Endothelial cell of umbilical vein (primary cell): Measurements from ENCODE around the gene EIF2S3. TPM values are rescaled to one million over a fixed set of nuclear protein-coding genes. Genes with fewer than 3 reads are reported as not detected.

Experiments used
- BruUV-seq: library from RNA; stranded (reverse); fragments of 400-500 nt; replicated peaks from 2 replicates; lab custom pipeline; 2021; lab: Mats Ljungman, UMichigan
- CTCF ChIA-PET: fragments of 300-600, 350-600 bp; sonication (Branson Sonifier 250); formaldehyde crosslinking; loops from one replicate; lab custom pipeline; 2021; ENCODE audit warnings: antibody characterized with exemption, inconsistent platforms; lab: Charles Lee
- POLR2A ChIA-PET: fragments of 300-600, 350-600 bp; sonication (Branson Sonifier 250); formaldehyde crosslinking; loops from one replicate; lab custom pipeline; 2021; ENCODE audit warnings: antibody characterized with exemption, inconsistent platforms; lab: Charles Lee
- DNase-seq: peaks from one replicate; pipeline ENCODE4 v3.0.0-alpha.2; 2011; ENCODE audit warnings: low read depth, low spot score
- FAIRE-seq: peaks from 2 replicates; lab custom pipeline; 2011; peaks lifted over from hg19 to GRCh38; lab: Jason Lieb, UNC
- H2AFZ ChIP-seq: 2 replicates; pipeline ENCODE4 v1.6.0; 2012; ENCODE audit warnings: low read depth, low read length, control low read depth, inconsistent platforms
- H3K27ac ChIP-seq: 2 replicates; pipeline ENCODE4 v1.5.1; 2011; ENCODE audit warnings: low read depth, mild to moderate bottlenecking, control low read depth, low read length, moderate library complexity; ENCODE audit not compliant: insufficient read depth
- H3K27me3 ChIP-seq, 2 experiments: 2 replicates each; pipeline versions ENCODE4 v1.6.0 to v1.6.1; 2011; ENCODE audit warnings: low read length in 2 of 2, mixed read lengths in 1 of 2; ENCODE audit not compliant: control insufficient read depth in 2 of 2, insufficient read depth in 2 of 2
- H3K36me3 ChIP-seq, 2 experiments: 2 replicates in 1 of 2; 3 replicates in 1 of 2; pipeline ENCODE4 v1.5.1; 2011; ENCODE audit warnings: low read length in 2 of 2, mild to moderate bottlenecking in 1 of 2, moderate library complexity in 1 of 2; ENCODE audit not compliant: control insufficient read depth in 2 of 2, insufficient read depth in 2 of 2; ENCODE audit errors: extremely low read depth in 1 of 2
- H3K4me1 ChIP-seq: 3 replicates; pipeline ENCODE4 v1.5.1; 2011; ENCODE audit warnings: mild to moderate bottlenecking, low read length; ENCODE audit not compliant: control insufficient read depth, insufficient read depth; ENCODE audit errors: extremely low read depth
- H3K4me2 ChIP-seq: 2 replicates; pipeline ENCODE4 v1.6.1; 2011; ENCODE audit warnings: low read length, control low read depth, mixed read lengths; ENCODE audit not compliant: insufficient read depth
- H3K4me3 ChIP-seq, 3 experiments: fragments of 200-600 bp in 1 of 3; sonication (generic), shearing (Covaris generic) in 1 of 3; replicated peaks in 1 of 3; 2 replicates each; pipeline ENCODE4 v1.5.1; 2011 to 2016; ENCODE audit warnings: control low read depth in 3 of 3, low read length in 3 of 3, mild to moderate bottlenecking in 2 of 3, inconsistent platforms in 1 of 3, low read depth in 1 of 3, moderate library complexity in 1 of 3; ENCODE audit not compliant: insufficient read depth in 1 of 3
- H3K79me2 ChIP-seq: 2 replicates; pipeline ENCODE4 v1.6.0; 2012; ENCODE audit warnings: low read length, inconsistent platforms; ENCODE audit not compliant: control insufficient read depth, insufficient read depth
- H3K9ac ChIP-seq: replicated peaks from 2 replicates; pipeline ENCODE3; 2011; ENCODE audit warnings: low read length, control low read depth; ENCODE audit not compliant: insufficient read depth; ENCODE audit errors: extremely low read depth
- H3K9me1 ChIP-seq: replicated peaks from 3 replicates; pipeline ENCODE4 v1.6.0; 2011; ENCODE audit warnings: mild to moderate bottlenecking, low read length; ENCODE audit not compliant: control insufficient read depth, insufficient read depth; ENCODE audit errors: extremely low read depth
- H3K9me3 ChIP-seq: replicated peaks from 2 replicates; pipeline ENCODE4 v1.5.1; 2012; ENCODE audit warnings: low read length, inconsistent platforms; ENCODE audit not compliant: control insufficient read depth, insufficient read depth
- H4K20me1 ChIP-seq: replicated peaks from 2 replicates; pipeline ENCODE3; 2011; ENCODE audit warnings: mild to moderate bottlenecking, low read length; ENCODE audit not compliant: control insufficient read depth, insufficient read depth; ENCODE audit errors: extremely low read depth
- EZH2 ChIP-seq: IDR thresholded peaks from 2 replicates; pipeline ENCODE4 v1.6.1; 2012; ENCODE audit warnings: borderline replicate concordance, low read depth, mild to moderate bottlenecking, moderate library complexity, low read length, inconsistent platforms; ENCODE audit not compliant: severe bottlenecking
- FOS ChIP-seq: IDR thresholded peaks from 2 replicates; pipeline ENCODE4 v1.6.1; 2011; ENCODE audit warnings: mild to moderate bottlenecking, low read length, moderate library complexity, borderline replicate concordance; ENCODE audit not compliant: insufficient read depth
- GATA2 ChIP-seq: IDR thresholded peaks from 2 replicates; pipeline ENCODE4 v1.7.0; 2011; ENCODE audit warnings: low read depth, mild to moderate bottlenecking, moderate library complexity, mixed read lengths, low read length; ENCODE audit not compliant: insufficient read length, insufficient read depth
- JUN ChIP-seq: IDR thresholded peaks from 2 replicates; pipeline ENCODE4 v1.6.1; 2011; ENCODE audit warnings: borderline replicate concordance, low read depth; ENCODE audit not compliant: insufficient read length, insufficient read depth
- MYC ChIP-seq: IDR thresholded peaks from one replicate; pipeline ENCODE4 v1.6.1; 2011; ENCODE audit warnings: mild to moderate bottlenecking, low read depth, low read length
- POLR2A ChIP-seq: IDR thresholded peaks from 2 replicates; pipeline ENCODE4 v1.6.1; 2012; ENCODE audit warnings: low read depth, mild to moderate bottlenecking, control low read depth, low read length
- POLR2AphosphoS5 ChIP-seq: IDR thresholded peaks from 2 replicates; pipeline ENCODE4 v1.6.1; 2012; ENCODE audit warnings: low read depth, mild to moderate bottlenecking, control low read depth, low read length, moderate library complexity; ENCODE audit not compliant: insufficient read depth
- dilution Hi-C: fragments of 300-500 bp; cut with MboI; formaldehyde crosslinking; loops from one replicate; pipeline ENCODE4 v1.15.0; 2019; ENCODE audit warnings: low sequenced_read_pairs; ENCODE audit not compliant: extremely low pct_ligation_motif_present
- intact Hi-C: fragments of 100-400 bp; cut with micrococcal nuclease; formaldehyde crosslinking; loops from one replicate; pipeline ENCODE4 v1.10.0; 2022
- polyA plus RNA-seq, 4 experiments: library from polyadenylated mRNA; depleted of rRNA in 3 of 4; stranded (reverse) in 3 of 4; unstranded in 1 of 4; fragments of >200 nt; gene quantifications; 2 replicates each; pipeline versions ENCODE4 v1.2.1 to v1.2.3, GENCODE V29; 2011 to 2012; ENCODE audit warnings: missing spikeins in 1 of 4
- total RNA-seq: library from RNA; stranded (reverse); gene quantifications from 2 replicates; pipeline ENCODE4 v1.2.3, GENCODE V29; 2021
- TF ChIP-seq, protein P1 (sequence below), 2 donors: IDR thresholded peaks; 1 replicate in 1 of 2; 2 replicates in 1 of 2; pipeline ENCODE4 v1.5.1; 2011; ENCODE audit warnings: low read length in 2 of 2, mild to moderate bottlenecking in 2 of 2, moderate library complexity in 2 of 2, control low read depth in 1 of 2, inconsistent platforms in 1 of 2, low read depth in 1 of 2; ENCODE audit not compliant: insufficient read depth in 1 of 2; ENCODE audit errors: extremely low read depth in 1 of 2
- TF ChIP-seq, protein P2 (sequence below): IDR thresholded peaks from 2 replicates; pipeline ENCODE4 v1.6.1; 2011; ENCODE audit not compliant: insufficient read depth, insufficient read length

Gene EIF2S3
- total and polyA plus RNA-seq, 2 donors (not counting 3 experiments of a cell fraction or from before 2014, with no cell fraction given) = 35.8 to 161 TPM

DNA sequence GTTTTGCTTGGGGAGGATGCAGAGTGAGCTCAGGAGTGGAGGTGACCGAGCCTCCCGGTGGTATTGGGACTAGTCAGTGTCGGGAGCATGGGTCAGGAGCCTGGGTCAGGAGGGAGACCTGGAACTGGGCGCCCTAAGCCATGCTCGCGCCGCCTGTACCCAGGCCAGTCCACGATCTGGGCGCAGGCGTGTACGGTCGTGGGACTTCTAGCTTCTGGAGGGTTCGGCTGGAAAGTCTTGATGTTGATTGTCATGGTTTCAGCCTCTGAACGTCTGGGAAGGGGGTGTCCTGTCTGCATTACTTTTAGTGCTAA is 244 bp downstream of the EIF2S3 start:
- dilution Hi-C loops = no loop called here

More for the DNA sequence above, 244 bp downstream of the EIF2S3 start:
- no peaks in the 10 kb centered on the region for H3K9me1 ChIP-seq
- intact Hi-C loops = loop anchor here (2.0 to 10.0 kb wide), 3 partner anchors 272 to 360 kb away; partner anchors contain the start of genes ACOT9 and SAT1
- H3K36me3 ChIP-seq = peaks cover 0 to 3% of the 10 kb centered on the region in 2 experiments
- H3K9ac ChIP-seq = peak overlapping the region; percentile 74
- H3K4me1 ChIP-seq = peaks cover 5% of the 10 kb centered on the region
- no peaks in the 10 kb centered on the region for H4K20me1 ChIP-seq
- POLR2A ChIA-PET = interaction anchor here (1.0 to 2.8 kb wide), 5 partner anchors 10 to 272 kb away, joined by 4 to 14 read pairs (median 5); partner anchors contain the start of gene SAT1
- H3K79me2 ChIP-seq = peaks cover 16% of the 10 kb centered on the region
- DNase-seq (no peak), FAIRE-seq (no peak)
- H3K27me3 ChIP-seq = no peaks in the 10 kb centered on the region
- CTCF ChIA-PET = interaction anchor here (0.7 to 3.4 kb wide), 13 partner anchors 11 to 361 kb away, joined by 3 to 41 read pairs (median 4); partner anchors contain the start of genes APOO, CXorf58, KLHL15 and SAT1
- H3K27ac ChIP-seq = peak overlapping the region; percentile 79
- peak overlapping the region in 2 of 3 experiments; percentile 43 to 85 for H3K4me3 ChIP-seq
- H3K9me3 ChIP-seq = no peaks in the 10 kb centered on the region
- H3K4me2 ChIP-seq = no peak overlapping the region
- TF ChIP-seq POLR2AphosphoS5 = no peak
- no peak for TF ChIP-seq JUN
- no peak for TF ChIP-seq POLR2A
- TF ChIP-seq GATA2 = no peak
- TF ChIP-seq EZH2 = no peak
- no peak for TF ChIP-seq FOS
- TF ChIP-seq, protein P1, sequence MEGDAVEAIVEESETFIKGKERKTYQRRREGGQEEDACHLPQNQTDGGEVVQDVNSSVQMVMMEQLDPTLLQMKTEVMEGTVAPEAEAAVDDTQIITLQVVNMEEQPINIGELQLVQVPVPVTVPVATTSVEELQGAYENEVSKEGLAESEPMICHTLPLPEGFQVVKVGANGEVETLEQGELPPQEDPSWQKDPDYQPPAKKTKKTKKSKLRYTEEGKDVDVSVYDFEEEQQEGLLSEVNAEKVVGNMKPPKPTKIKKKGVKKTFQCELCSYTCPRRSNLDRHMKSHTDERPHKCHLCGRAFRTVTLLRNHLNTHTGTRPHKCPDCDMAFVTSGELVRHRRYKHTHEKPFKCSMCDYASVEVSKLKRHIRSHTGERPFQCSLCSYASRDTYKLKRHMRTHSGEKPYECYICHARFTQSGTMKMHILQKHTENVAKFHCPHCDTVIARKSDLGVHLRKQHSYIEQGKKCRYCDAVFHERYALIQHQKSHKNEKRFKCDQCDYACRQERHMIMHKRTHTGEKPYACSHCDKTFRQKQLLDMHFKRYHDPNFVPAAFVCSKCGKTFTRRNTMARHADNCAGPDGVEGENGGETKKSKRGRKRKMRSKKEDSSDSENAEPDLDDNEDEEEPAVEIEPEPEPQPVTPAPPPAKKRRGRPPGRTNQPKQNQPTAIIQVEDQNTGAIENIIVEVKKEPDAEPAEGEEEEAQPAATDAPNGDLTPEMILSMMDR (IDR thresholded peaks at IDR 0.05; ENCODE audit: extremely low read depth in 1 of 2, insufficient read depth in 1 of 2, low read depth in 1 of 2, low read length in 2 of 2) = no peak
- TF ChIP-seq, protein P2, sequence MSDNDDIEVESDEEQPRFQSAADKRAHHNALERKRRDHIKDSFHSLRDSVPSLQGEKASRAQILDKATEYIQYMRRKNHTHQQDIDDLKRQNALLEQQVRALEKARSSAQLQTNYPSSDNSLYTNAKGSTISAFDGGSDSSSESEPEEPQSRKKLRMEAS = no peak
- TF ChIP-seq MYC = no peak
- H2AFZ ChIP-seq = peak overlapping the region; percentile 17
- TSS peak; percentile 62 for BruUV-seq
